Spleen (tissue), 11 donors: ENCODE results near the gene PNPLA1. TPM values are rescaled to one million over a fixed set of nuclear protein-coding genes. Genes with fewer than 3 reads are reported as not detected.

ENCODE experiments used
- DNase-seq: peaks from one replicate; pipeline ENCODE4 v3.0.0-alpha.2; 2020
- H3K27ac ChIP-seq, 8 donors: fragments of 200-600 bp; sonication (generic) in 7 of 8; 1 replicate in 4 of 8; 2 replicates in 4 of 8; pipeline versions ENCODE4 v1.5.0 to v1.8.0; 2016 to 2021; ENCODE audit warnings: inconsistent platforms in 4 of 8, mild to moderate bottlenecking in 4 of 8, moderate library complexity in 1 of 8
- H3K27me3 ChIP-seq, 7 donors: fragments of 200-600 bp; sonication (generic) in 6 of 7; replicated peaks in 1 of 7; 1 replicate in 4 of 7; 2 replicates in 3 of 7; pipeline versions ENCODE4 v1.5.0 to v1.8.0; 2016 to 2021; ENCODE audit warnings: inconsistent platforms in 3 of 7, mild to moderate bottlenecking in 1 of 7
- H3K36me3 ChIP-seq, 6 donors: fragments of 200-600 bp; sonication (generic) in 5 of 6; 1 replicate in 4 of 6; 2 replicates in 2 of 6; pipeline versions ENCODE4 v1.5.0 to v1.8.0; 2016 to 2021; ENCODE audit warnings: inconsistent platforms in 2 of 6
- H3K4me1 ChIP-seq, 6 donors: fragments of 200-600 bp; sonication (generic) in 5 of 6; 1 replicate in 3 of 6; 2 replicates in 3 of 6; pipeline versions ENCODE4 v1.5.0 to v1.8.0; 2016 to 2021; ENCODE audit warnings: inconsistent platforms in 3 of 6
- H3K4me3 ChIP-seq, 8 donors: fragments of 200-600 bp; sonication (generic) in 7 of 8; 1 replicate in 4 of 8; 2 replicates in 4 of 8; pipeline versions ENCODE4 v1.5.0 to v1.8.0; 2016 to 2021; ENCODE audit warnings: inconsistent platforms in 4 of 8, mild to moderate bottlenecking in 4 of 8, moderate library complexity in 2 of 8
- H3K9me3 ChIP-seq, 8 donors: fragments of 200-600 bp; sonication (generic) in 7 of 8; 1 replicate in 4 of 8; 2 replicates in 4 of 8; pipeline versions ENCODE4 v1.5.0 to v1.8.0; 2016 to 2021; ENCODE audit warnings: inconsistent platforms in 4 of 8
- POLR2A ChIP-seq, 3 donors: fragments of 450-650 bp; IDR thresholded peaks; one replicate each; pipeline ENCODE4 v1.5.1; 2017; ENCODE audit warnings: antibody characterized with exemption in 3 of 3, mild to moderate bottlenecking in 1 of 3
- POLR2AphosphoS5 ChIP-seq, 3 donors: sonication (generic); formaldehyde crosslinking; IDR thresholded peaks; one replicate each; pipeline ENCODE4 v1.5.1; 2017; ENCODE audit warnings: antibody characterized with exemption in 3 of 3
- WGBS, 5 donors: extraction: QIAGEN DNeasy Blood & Tissue Kit in 3 of 5; methylation state at CpG; one replicate each; pipeline versions ENCODE4 v1.1.5 to v1.1.7; 2013 to 2018; 5-methylcytosine and 5-hydroxymethylcytosine counted together
- intact Hi-C: fragments of 100-400 bp; cut with DNase I; formaldehyde crosslinking; loops from one replicate; pipeline ENCODE4 v1.15.0; 2023; ENCODE audit warnings: low total_unique reads
- polyA plus RNA-seq, 3 donors: library from polyadenylated mRNA; stranded (reverse); fragments of 200-250 nt; gene quantifications; one replicate each; pipeline ENCODE4 v1.2.1, GENCODE V29; 2013
- total RNA-seq, 7 donors: library from RNA; depleted of rRNA in 3 of 7; stranded (reverse); fragments of >200 nt in 3 of 7; fragmentation: NEBNext Ultra II Directional in 4 of 7; extraction: Animal tissue kit (Norgen Biotek cat#: 25700) in 4 of 7; gene quantifications; one replicate each; pipeline versions ENCODE4 v1.1.0 to v1.2.1, GENCODE V29; 2016 to 2021
- TF ChIP-seq, protein P1 (sequence below), 11 experiments: fragments of 200-600 bp in 7 of 11; fragments of 450-650 bp in 4 of 11; sonication (generic) in 4 of 11; IDR thresholded peaks in 8 of 11; conservative IDR thresholded peaks in 3 of 11; 1 replicate in 7 of 11; 2 replicates in 4 of 11; pipeline versions ENCODE4 v1.4.0 to v1.8.0; 2016 to 2021; ENCODE audit warnings: antibody characterized with exemption in 11 of 11, inconsistent platforms in 4 of 11, mild to moderate bottlenecking in 1 of 11
- donor health status: healthy with polysubstance abuse.
- donor health status: DM: no; HTN: no; CAD: no; lungs with moderate emphysema.
- donor health status: DM: no; HTN: no; CAD: no.
- donor health status: Bipolar disorder and iron deficiency.
- donor health status: healthy.
- donor health status: DM: no; HTN: no; CAD: no.
- donor health status: DM: yes; HTN: yes; CAD: no.

PNPLA1 gene
- total and polyA plus RNA-seq, 10 donors: 0.05 to 3.7 (median 0.88) TPM

DNA sequence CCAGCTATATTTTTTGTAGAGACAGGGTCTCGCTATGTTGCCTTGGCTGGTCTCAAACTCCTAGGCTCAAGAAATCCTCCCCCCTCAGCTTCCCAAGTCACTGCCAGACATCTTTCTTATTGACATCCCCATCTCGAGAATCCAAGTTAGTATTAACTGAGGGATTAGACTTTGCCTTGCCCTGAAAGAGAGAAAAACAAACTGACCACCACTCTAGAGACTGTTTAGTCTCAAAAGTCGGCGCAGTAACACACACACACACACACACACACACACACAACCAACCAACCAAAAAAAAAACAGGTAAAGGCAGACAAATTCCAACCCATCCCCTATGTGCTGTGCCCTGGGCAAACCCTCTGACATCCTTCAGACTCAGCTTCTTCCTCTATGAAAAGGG, 27.2 kb upstream of the PNPLA1 start:
- no peak overlapping the region for H3K4me3 ChIP-seq
- DNase-seq: no peak
- WGBS, 5 donors: 86 to 96% (median 91%) methylated on average over 4 of the region's 4 CpGs
- no peaks in the 10 kb centered on the region for H3K27me3 ChIP-seq
- no peak overlapping the region for H3K27ac ChIP-seq
- no peak for TF ChIP-seq POLR2AphosphoS5 (IDR thresholded peaks at IDR 0.05)
- no peak for TF ChIP-seq POLR2A (IDR thresholded peaks at IDR 0.05)
- TF ChIP-seq, protein P1, sequence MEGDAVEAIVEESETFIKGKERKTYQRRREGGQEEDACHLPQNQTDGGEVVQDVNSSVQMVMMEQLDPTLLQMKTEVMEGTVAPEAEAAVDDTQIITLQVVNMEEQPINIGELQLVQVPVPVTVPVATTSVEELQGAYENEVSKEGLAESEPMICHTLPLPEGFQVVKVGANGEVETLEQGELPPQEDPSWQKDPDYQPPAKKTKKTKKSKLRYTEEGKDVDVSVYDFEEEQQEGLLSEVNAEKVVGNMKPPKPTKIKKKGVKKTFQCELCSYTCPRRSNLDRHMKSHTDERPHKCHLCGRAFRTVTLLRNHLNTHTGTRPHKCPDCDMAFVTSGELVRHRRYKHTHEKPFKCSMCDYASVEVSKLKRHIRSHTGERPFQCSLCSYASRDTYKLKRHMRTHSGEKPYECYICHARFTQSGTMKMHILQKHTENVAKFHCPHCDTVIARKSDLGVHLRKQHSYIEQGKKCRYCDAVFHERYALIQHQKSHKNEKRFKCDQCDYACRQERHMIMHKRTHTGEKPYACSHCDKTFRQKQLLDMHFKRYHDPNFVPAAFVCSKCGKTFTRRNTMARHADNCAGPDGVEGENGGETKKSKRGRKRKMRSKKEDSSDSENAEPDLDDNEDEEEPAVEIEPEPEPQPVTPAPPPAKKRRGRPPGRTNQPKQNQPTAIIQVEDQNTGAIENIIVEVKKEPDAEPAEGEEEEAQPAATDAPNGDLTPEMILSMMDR (IDR thresholded peaks at IDR 0.05 in 8 of 11, conservative IDR thresholded peaks at IDR 0.05 in 3 of 11): no peak
- no peaks in the 10 kb centered on the region for H3K9me3 ChIP-seq
- intact Hi-C loops: no loop called here
- peaks cover 13 to 69% (median 29%) of the 10 kb centered on the region in 6 donors for H3K4me1 ChIP-seq
- no peaks in the 10 kb centered on the region for H3K36me3 ChIP-seq

DNA sequence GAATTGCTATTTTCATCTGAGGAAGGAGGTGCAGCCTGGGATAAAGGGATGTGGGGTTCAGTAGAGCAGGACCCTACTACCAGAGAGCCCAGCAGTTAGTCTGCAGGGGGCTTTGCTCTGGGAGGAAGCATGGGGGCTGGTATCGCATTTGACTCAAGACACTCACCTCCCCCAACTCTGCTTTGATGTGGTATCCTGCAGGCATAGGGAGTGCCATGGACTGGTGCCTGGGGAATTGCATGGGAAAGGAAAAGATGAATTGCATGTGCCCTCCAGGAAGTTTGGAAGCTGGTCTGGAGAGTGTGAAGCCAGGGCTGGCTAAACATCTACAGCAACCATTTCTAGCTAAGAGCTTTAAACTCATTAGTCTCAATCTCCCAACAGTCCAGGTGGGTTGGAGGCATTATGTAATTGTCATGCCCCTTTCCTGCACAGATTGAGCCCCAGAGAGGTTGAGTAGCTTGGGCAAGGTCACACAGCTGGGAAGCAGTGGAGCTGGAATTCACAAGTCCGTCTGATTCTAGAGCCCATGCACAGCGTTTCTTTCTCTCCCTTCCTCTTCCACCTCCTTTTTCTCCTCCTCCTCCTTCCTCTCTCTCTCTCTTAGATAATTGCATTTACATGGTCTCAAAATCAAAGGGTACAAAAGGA, 26.2 kb upstream of the PNPLA1 start:
- intact Hi-C loops: no loop called here
- TF ChIP-seq POLR2AphosphoS5 (IDR thresholded peaks at IDR 0.05): no peak
- TF ChIP-seq POLR2A (IDR thresholded peaks at IDR 0.05): no peak
- TF ChIP-seq, protein P1 (IDR thresholded peaks at IDR 0.05 in 8 of 11, conservative IDR thresholded peaks at IDR 0.05 in 3 of 11): no peak
- no peaks in the 10 kb centered on the region for H3K36me3 ChIP-seq
- H3K4me1 ChIP-seq: peaks cover 13 to 80% (median 32%) of the 10 kb centered on the region in 6 donors
- no peaks in the 10 kb centered on the region for H3K9me3 ChIP-seq
- H3K27me3 ChIP-seq: no peaks in the 10 kb centered on the region
- H3K27ac ChIP-seq: no peak overlapping the region
- DNase-seq: no peak
- 66 to 82% (median 76%) methylated on average over 3 of the region's 3 CpGs for WGBS, 5 donors
- H3K4me3 ChIP-seq: no peak overlapping the region

DNA sequence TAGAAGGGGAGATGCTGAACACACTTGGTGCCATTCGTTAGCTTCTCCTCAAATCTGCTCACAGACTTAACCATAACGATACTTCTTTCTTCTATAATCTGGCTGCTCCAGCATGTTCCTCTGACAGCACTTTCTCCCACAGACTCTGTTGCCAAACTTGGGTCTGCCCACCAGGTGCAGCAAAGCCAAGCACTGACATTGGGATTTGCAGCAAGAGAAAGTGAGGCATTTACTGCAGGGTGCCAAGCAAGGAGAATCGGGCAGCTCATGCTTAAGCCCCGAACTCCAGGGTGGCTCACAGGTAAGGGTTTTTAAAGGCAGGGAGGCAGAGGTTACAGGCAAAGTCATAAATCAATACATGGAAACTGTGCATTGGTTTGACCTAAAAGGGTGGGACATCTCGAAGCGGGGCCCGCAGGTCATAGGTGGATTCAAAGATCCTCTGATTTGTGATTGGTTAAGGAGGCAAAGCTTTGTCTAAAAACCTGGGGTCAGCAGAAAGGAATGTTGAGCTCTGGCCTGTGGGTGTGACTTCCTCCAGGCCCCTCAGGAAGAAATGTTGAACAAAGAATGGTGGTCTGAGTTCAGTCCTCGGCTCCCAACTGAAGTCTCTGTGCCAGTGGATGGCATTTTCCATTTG, 25.1 kb upstream of the PNPLA1 start:
- Histone ChIP-seq H3K9me3 (no peaks in the 10 kb centered on the region), H3K4me3 (no peak overlapping the region), H3K36me3 (no peaks in the 10 kb centered on the region), H3K27ac (peak overlapping the region in 2 of 8 donors; percentile 73 to 88), H3K4me1 (peaks cover 13 to 79% (median 32%) of the 10 kb centered on the region in 6 donors), H3K27me3 (no peaks in the 10 kb centered on the region)
- 80 to 85% (median 83%) methylated on average over 8 of the region's 8 CpGs for WGBS, 5 donors
- no peak for DNase-seq
- no peak for TF ChIP-seq POLR2AphosphoS5 (IDR thresholded peaks at IDR 0.05)
- TF ChIP-seq POLR2A (IDR thresholded peaks at IDR 0.05): no peak
- TF ChIP-seq, protein P1 (IDR thresholded peaks at IDR 0.05 in 8 of 11, conservative IDR thresholded peaks at IDR 0.05 in 3 of 11): no peak
- intact Hi-C loops: no loop called here

DNA sequence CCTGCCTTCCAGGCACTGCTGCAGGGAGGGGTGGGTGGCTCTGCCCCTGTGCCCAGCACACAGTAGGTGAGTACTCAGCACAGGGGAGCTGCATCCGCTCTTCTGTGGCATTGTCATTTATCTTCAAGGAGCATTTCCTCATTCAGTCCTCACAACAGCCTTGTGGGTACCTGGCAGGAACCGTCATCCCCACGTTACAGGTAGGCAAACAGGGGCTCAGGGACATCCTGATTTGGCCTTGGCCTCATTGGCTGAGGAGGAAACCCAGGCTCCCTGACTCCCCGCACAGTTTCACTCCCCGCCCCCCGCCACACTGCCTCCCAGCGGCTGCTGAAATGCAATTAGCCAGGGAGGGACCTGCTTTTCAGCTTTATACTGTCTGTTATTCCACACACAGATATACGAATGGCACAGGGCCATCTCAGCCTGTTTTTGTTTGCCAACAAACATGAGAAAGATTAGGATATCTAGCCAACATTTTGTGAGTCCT, 24.2 kb upstream of the PNPLA1 start:
- peak overlapping the region in 2 of 8 donors; percentile 73 to 88 for H3K27ac ChIP-seq
- no peak for DNase-seq
- no peak overlapping the region for H3K4me3 ChIP-seq
- H3K36me3 ChIP-seq: no peaks in the 10 kb centered on the region
- intact Hi-C loops: no loop called here
- no peaks in the 10 kb centered on the region for H3K27me3 ChIP-seq
- H3K9me3 ChIP-seq: no peaks in the 10 kb centered on the region
- TF ChIP-seq, protein P1 (IDR thresholded peaks at IDR 0.05 in 8 of 11, conservative IDR thresholded peaks at IDR 0.05 in 3 of 11): no peak
- TF ChIP-seq POLR2AphosphoS5 (IDR thresholded peaks at IDR 0.05) (no peak), POLR2A (IDR thresholded peaks at IDR 0.05) (no peak)
- peaks cover 13 to 74% (median 28%) of the 10 kb centered on the region in 6 donors for H3K4me1 ChIP-seq
- 43 to 63% (median 54%) methylated on average over 3 to 8 of the region's 8 CpGs for WGBS, 5 donors
